Measurements from ENCODE around the gene SLC2A6.
A peak's percentile ranks its signal among the peaks of the same experiment; 100 is the strongest.

Gene SLC2A6

GRCh38 chr9:133421615-133422542 lies 57.0 kb downstream of the SLC2A6 start, which contains the start of gene ADAMTS13:
Gene ADAMTS13, plus strand, starts transcription at chr9:133422367. Its CDS starts 77 bp downstream, at chr9:133422444.
- TF ChIP-seq CTCF (conservative IDR thresholded peaks at IDR 0.05; ENCODE audit: low read depth, low read length) = peak; percentile 32
- no peak within 1 kb of the TSS for H3K4me3 ChIP-seq (ENCODE audit: low read length)
- no peak for DNase-seq (ENCODE audit: low read depth)

Measured in retinal pigment epithelial cell (primary cell).